Muscle layer of duodenum (tissue), 2 donors: Measurements from ENCODE around the gene TAF11L9.
"Not testable (repeated sequence)": the region's sequence is repeated elsewhere in the genome, so short reads cannot be mapped to it uniquely, and the experiment has no call there.

Experiments used
- H3K27ac ChIP-seq: one replicate; pipeline ENCODE4 v1.7.0; 2013; ENCODE audit warnings: mild to moderate bottlenecking, low read length
- H3K27me3 ChIP-seq: one replicate; pipeline ENCODE4 v1.7.0; 2013; ENCODE audit warnings: low read depth, mild to moderate bottlenecking, control low read depth, low read length
- H3K36me3 ChIP-seq, 2 donors: one replicate each; pipeline ENCODE4 v1.7.0; 2013; ENCODE audit warnings: low read length in 2 of 2, control low read depth in 1 of 2, mild to moderate bottlenecking in 1 of 2; ENCODE audit not compliant: insufficient read depth in 2 of 2, control insufficient read depth in 1 of 2
- H3K4me1 ChIP-seq, 2 donors: one replicate each; pipeline ENCODE4 v1.7.0; 2013; ENCODE audit warnings: low read length in 2 of 2, mild to moderate bottlenecking in 2 of 2, control low read depth in 1 of 2, moderate library complexity in 1 of 2; ENCODE audit not compliant: insufficient read depth in 2 of 2, control insufficient read depth in 1 of 2
- H3K4me3 ChIP-seq, 2 donors: one replicate each; pipeline ENCODE4 v1.7.0; 2013; ENCODE audit warnings: low read length in 2 of 2, low read depth in 1 of 2, mild to moderate bottlenecking in 1 of 2
- H3K9me3 ChIP-seq, 2 donors: one replicate each; pipeline ENCODE4 v1.7.0; 2013; ENCODE audit warnings: low read length in 2 of 2, control low read depth in 1 of 2, mild to moderate bottlenecking in 1 of 2; ENCODE audit not compliant: control insufficient read depth in 1 of 2
- donor health status: healthy.

TAF11L9 gene

GRCh38 chr5:17590860-17591259 lies 3.3 kb downstream of the TAF11L9 start, which contains the start of gene TAF11L8:
Gene TAF11L8, minus strand, starts transcription at chr5:17590960.
- H3K4me1 ChIP-seq, H3K9me3 ChIP-seq, H3K27ac ChIP-seq, H3K4me3 ChIP-seq, H3K36me3 ChIP-seq, H3K27me3 ChIP-seq: not testable (repeated sequence)

- H3K27ac ChIP-seq, H3K27me3 ChIP-seq, H3K36me3 ChIP-seq, H3K4me3 ChIP-seq, H3K9me3 ChIP-seq, H3K4me1 ChIP-seq: not testable (repeated sequence)
These were observed 8.5 kb downstream of the TAF11L9 start, which contains the start of gene TAF11L7 for GRCh38 chr5:17585658-17586057. Gene TAF11L7, minus strand, starts transcription at chr5:17585758.
